ENCODE measurements around the gene PIK3CB. TPM values are rescaled to one million over a fixed set of nuclear protein-coding genes. Genes with fewer than 3 reads are reported as not detected.

Gene PIK3CB
- total RNA-seq, 1 experiment from 2014 or later = 73.9 TPM

DNA sequence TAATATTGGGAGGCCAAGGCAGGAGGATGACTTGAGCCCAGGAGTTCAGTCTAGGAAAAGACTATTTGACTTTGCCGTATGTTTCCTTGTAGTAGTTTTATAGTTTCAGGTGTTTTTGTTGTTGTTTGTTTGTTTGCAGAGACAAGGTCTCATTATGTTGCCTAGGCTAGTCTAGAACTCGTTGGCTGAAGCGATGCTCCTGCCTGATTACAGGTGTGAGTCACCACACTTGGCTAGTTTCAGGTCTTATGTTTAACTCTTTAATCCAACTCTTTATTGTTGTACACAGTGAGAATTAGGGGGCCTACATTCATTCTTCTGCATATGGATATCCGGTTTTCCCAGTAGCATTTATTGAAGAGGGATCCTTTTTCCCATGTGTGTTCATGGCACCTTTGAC is 194.2 kb downstream of the PIK3CB start:
- Histone ChIP-seq H3K27ac (ENCODE audit: low read length) (no peak overlapping the region), H3K9me3 (ENCODE audit: control insufficient read depth, insufficient read depth, low read depth, low read length) (no peaks in the 10 kb centered on the region; the same call in 1 of the 2 replicates), H3K4me1 (ENCODE audit: control insufficient read depth, insufficient read depth, low read length) (no peaks in the 10 kb centered on the region), H3K27me3 (ENCODE audit: control insufficient read depth, insufficient read depth, low read length) (no peaks in the 10 kb centered on the region), H3K4me3 (ENCODE audit: low read depth in 2 of 2, low read length in 2 of 2) (no peak overlapping the region), H3K36me3 (ENCODE audit: control insufficient read depth, insufficient read depth, low read length) (no peaks in the 10 kb centered on the region)
- ATAC-seq (peak; percentile 83), DNase-seq (ENCODE audit: low read depth, low spot score) (no peak)
- no TSS peak for BruUV-seq (replicated peaks)
- TF ChIP-seq SIN3A (IDR thresholded peaks at IDR 0.05; ENCODE audit: borderline replicate concordance, insufficient read depth, low read depth, low read length) (no peak), TCF7L2 (IDR thresholded peaks at IDR 0.05; ENCODE audit: low read depth, low read length) (no peak), POLR2AphosphoS5 (IDR thresholded peaks at IDR 0.05; ENCODE audit: low read depth, low read length) (no peak; the same call in 1 of the 2 replicates)
- TF ChIP-seq, protein P1, sequence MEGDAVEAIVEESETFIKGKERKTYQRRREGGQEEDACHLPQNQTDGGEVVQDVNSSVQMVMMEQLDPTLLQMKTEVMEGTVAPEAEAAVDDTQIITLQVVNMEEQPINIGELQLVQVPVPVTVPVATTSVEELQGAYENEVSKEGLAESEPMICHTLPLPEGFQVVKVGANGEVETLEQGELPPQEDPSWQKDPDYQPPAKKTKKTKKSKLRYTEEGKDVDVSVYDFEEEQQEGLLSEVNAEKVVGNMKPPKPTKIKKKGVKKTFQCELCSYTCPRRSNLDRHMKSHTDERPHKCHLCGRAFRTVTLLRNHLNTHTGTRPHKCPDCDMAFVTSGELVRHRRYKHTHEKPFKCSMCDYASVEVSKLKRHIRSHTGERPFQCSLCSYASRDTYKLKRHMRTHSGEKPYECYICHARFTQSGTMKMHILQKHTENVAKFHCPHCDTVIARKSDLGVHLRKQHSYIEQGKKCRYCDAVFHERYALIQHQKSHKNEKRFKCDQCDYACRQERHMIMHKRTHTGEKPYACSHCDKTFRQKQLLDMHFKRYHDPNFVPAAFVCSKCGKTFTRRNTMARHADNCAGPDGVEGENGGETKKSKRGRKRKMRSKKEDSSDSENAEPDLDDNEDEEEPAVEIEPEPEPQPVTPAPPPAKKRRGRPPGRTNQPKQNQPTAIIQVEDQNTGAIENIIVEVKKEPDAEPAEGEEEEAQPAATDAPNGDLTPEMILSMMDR (IDR thresholded peaks at IDR 0.05) = no peak
- TF ChIP-seq, protein P2, sequence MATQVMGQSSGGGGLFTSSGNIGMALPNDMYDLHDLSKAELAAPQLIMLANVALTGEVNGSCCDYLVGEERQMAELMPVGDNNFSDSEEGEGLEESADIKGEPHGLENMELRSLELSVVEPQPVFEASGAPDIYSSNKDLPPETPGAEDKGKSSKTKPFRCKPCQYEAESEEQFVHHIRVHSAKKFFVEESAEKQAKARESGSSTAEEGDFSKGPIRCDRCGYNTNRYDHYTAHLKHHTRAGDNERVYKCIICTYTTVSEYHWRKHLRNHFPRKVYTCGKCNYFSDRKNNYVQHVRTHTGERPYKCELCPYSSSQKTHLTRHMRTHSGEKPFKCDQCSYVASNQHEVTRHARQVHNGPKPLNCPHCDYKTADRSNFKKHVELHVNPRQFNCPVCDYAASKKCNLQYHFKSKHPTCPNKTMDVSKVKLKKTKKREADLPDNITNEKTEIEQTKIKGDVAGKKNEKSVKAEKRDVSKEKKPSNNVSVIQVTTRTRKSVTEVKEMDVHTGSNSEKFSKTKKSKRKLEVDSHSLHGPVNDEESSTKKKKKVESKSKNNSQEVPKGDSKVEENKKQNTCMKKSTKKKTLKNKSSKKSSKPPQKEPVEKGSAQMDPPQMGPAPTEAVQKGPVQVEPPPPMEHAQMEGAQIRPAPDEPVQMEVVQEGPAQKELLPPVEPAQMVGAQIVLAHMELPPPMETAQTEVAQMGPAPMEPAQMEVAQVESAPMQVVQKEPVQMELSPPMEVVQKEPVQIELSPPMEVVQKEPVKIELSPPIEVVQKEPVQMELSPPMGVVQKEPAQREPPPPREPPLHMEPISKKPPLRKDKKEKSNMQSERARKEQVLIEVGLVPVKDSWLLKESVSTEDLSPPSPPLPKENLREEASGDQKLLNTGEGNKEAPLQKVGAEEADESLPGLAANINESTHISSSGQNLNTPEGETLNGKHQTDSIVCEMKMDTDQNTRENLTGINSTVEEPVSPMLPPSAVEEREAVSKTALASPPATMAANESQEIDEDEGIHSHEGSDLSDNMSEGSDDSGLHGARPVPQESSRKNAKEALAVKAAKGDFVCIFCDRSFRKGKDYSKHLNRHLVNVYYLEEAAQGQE (IDR thresholded peaks at IDR 0.05; ENCODE audit: insufficient read depth in 1 of 2, low read depth in 2 of 2, low read length in 1 of 2) = no peak
- CTCF ChIA-PET = no interaction called here
- in situ Hi-C loops (cut with HindIII; ENCODE audit: low pct_unique_long_range_greater_than_20kb, low sequenced_read_pairs) = no loop called here
- POLR2A ChIA-PET = no interaction called here
- intact Hi-C loops (cut with micrococcal nuclease; ENCODE audit: unreplicated experiment) = no loop called here

DNA sequence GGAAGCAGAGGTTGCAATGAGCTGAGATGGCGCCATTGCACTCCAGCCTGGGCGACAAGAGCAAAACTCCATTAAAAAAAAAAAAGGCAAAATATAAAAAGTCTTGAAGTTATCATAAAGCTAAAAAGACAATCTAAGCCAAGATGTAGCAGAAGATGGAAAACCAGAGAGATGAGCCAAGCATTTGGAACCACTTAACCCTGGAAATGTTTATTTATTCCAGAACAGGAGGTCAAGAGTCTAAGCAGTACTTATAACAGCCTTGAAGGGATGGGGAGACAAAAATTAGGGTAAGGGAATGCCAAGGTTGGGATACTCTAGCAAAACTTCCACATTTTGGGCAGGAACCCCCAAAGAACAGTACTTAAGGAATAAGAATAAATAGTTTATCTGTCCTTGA is 196.1 kb downstream of the PIK3CB start:
- Histone ChIP-seq H3K4me1 (ENCODE audit: control insufficient read depth, insufficient read depth, low read length) (no peaks in the 10 kb centered on the region), H3K27ac (ENCODE audit: low read length) (no peak overlapping the region), H3K27me3 (ENCODE audit: control insufficient read depth, insufficient read depth, low read length) (no peaks in the 10 kb centered on the region), H3K36me3 (ENCODE audit: control insufficient read depth, insufficient read depth, low read length) (no peaks in the 10 kb centered on the region), H3K4me3 (ENCODE audit: low read depth in 2 of 2, low read length in 2 of 2) (no peak overlapping the region), H3K9me3 (ENCODE audit: control insufficient read depth, insufficient read depth, low read depth, low read length) (no peaks in the 10 kb centered on the region; the same call in 1 of the 2 replicates)
- POLR2A ChIA-PET = no interaction called here
- CTCF ChIA-PET = no interaction called here
- BruUV-seq (replicated peaks) = no TSS peak
- DNase-seq (ENCODE audit: low read depth, low spot score) = no peak
- TF ChIP-seq, protein P2 (IDR thresholded peaks at IDR 0.05; ENCODE audit: insufficient read depth in 1 of 2, low read depth in 2 of 2, low read length in 1 of 2) = no peak
- TF ChIP-seq, protein P1 (IDR thresholded peaks at IDR 0.05) = no peak
- TF ChIP-seq TCF7L2 (IDR thresholded peaks at IDR 0.05; ENCODE audit: low read depth, low read length) = no peak
- TF ChIP-seq POLR2AphosphoS5 (IDR thresholded peaks at IDR 0.05; ENCODE audit: low read depth, low read length) = no peak
- no peak for TF ChIP-seq SIN3A (IDR thresholded peaks at IDR 0.05; ENCODE audit: borderline replicate concordance, insufficient read depth, low read depth, low read length)
- ATAC-seq = no peak
- intact Hi-C loops (cut with micrococcal nuclease; ENCODE audit: unreplicated experiment) (no loop called here), in situ Hi-C loops (cut with HindIII; ENCODE audit: low pct_unique_long_range_greater_than_20kb, low sequenced_read_pairs) (no loop called here)
